Measurements from ENCODE around the gene PITPNC1.

- TF ChIP-seq POLR2A (IDR thresholded peaks at IDR 0.05) (no peak), CTCF (IDR thresholded peaks at IDR 0.05) (no peak), EP300 (IDR thresholded peaks at IDR 0.05) (no peak)
These were observed 26.0 kb downstream of the PITPNC1 start for GRCh38 chr17:67403065-67403464.

Data from upper lobe of left lung (tissue), 4 donors.